ENCODE results near the gene TRIM34.
A peak's percentile ranks its signal among the peaks of the same experiment; 100 is the strongest.
"Not testable (repeated sequence)": the region's sequence is repeated elsewhere in the genome, so short reads cannot be mapped to it uniquely, and the experiment has no call there.

TRIM34 gene

DNA sequence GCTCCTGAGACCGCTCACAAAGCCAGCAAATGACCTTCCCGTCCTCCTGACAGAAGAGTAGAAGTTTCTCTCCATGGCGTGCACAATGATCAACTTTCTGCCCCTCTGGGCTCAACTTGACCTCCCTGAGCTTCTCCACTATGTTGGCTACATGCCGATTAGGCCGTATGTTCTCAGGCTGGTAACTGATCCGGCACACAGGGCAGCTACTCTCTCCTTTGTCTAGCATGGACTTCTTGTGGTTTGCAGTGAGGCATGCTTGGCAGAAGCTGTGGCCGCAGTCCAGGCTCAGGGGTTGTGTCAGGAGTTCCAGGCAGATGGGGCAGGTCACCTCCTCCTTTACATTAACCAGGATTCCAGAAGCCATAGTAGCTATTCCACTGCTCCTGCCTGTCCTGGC is 55.0 kb downstream of the TRIM34 start:
- no peak overlapping the region for H3K9ac ChIP-seq (ENCODE audit: low read depth in 1 of 2, low read length in 2 of 2)
- peaks cover 0 to 3% of the 10 kb centered on the region in 2 donors for H3K4me1 ChIP-seq (ENCODE audit: control insufficient read depth in 2 of 2, insufficient read depth in 2 of 2, low read length in 2 of 2)
- H3K27me3 ChIP-seq (ENCODE audit: control insufficient read depth in 2 of 2, insufficient read depth in 2 of 2, low read length in 2 of 2) = no peaks in the 10 kb centered on the region
- no peak overlapping the region for H3K4me3 ChIP-seq (ENCODE audit: low read length in 2 of 2)
- H3K36me3 ChIP-seq (ENCODE audit: control insufficient read depth in 2 of 2, insufficient read depth in 2 of 2, low read length in 2 of 2) = peaks cover 12 to 21% of the 10 kb centered on the region in 2 donors
- no peaks in the 10 kb centered on the region for H3K9me3 ChIP-seq (ENCODE audit: control insufficient read depth in 2 of 2, low read length in 2 of 2)
- H3K27ac ChIP-seq (ENCODE audit: low read depth in 2 of 2, low read length in 2 of 2) = no peak overlapping the region

DNA sequence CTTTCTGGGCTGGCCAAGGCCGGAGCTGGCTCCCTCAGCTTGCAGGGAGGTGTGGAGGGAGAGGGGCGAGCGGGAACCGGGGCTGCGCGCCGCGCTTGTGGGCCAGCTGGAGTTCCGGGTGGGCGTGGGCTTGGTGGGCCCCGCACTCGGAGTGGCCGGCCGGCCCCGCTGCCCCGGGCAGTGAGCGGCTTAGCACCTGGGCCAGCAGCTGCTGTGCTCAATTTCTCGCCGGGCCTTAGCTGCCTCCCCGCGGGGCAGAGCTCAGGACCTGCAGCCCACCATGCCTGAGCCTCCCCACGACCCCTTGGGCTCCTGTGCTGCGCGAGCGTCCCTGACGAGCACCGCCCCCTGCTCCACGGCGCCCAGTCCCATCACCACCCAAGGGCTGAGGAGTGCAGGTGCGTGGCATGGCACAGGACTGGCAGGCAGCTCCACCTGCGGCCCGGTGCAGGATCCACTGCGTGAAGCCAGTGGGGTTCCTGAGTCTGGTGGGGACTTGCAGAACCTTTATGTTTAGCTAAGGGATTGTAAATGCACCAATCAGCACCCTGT is 58.2 kb downstream of the TRIM34 start:
- H3K27me3 ChIP-seq (ENCODE audit: control insufficient read depth in 2 of 2, insufficient read depth in 2 of 2, low read length in 2 of 2); H3K4me1 ChIP-seq (ENCODE audit: control insufficient read depth in 2 of 2, insufficient read depth in 2 of 2, low read length in 2 of 2); H3K4me3 ChIP-seq (ENCODE audit: low read length in 2 of 2); H3K9ac ChIP-seq (ENCODE audit: low read depth in 1 of 2, low read length in 2 of 2); H3K9me3 ChIP-seq (ENCODE audit: control insufficient read depth in 2 of 2, low read length in 2 of 2); H3K27ac ChIP-seq (ENCODE audit: low read depth in 2 of 2, low read length in 2 of 2): not testable (repeated sequence)
- H3K36me3 ChIP-seq (ENCODE audit: control insufficient read depth in 2 of 2, insufficient read depth in 2 of 2, low read length in 2 of 2) = peaks cover 12 to 20% of the 10 kb centered on the region in 2 donors

GRCh38 chr11:5683620-5684019 is 58.8 kb downstream of the TRIM34 start:
- not testable (repeated sequence) for H3K9ac ChIP-seq (ENCODE audit: low read depth in 1 of 2, low read length in 2 of 2)
- peak overlapping the region in 1 of 2 donors; percentile 89 for H3K4me3 ChIP-seq (ENCODE audit: low read length in 2 of 2)

GRCh38 chr11:5684036-5684645 is 59.3 kb downstream of the TRIM34 start:
- no peaks in the 10 kb centered on the region for H3K27me3 ChIP-seq (ENCODE audit: control insufficient read depth in 2 of 2, insufficient read depth in 2 of 2, low read length in 2 of 2)
- H3K36me3 ChIP-seq (ENCODE audit: control insufficient read depth in 2 of 2, insufficient read depth in 2 of 2, low read length in 2 of 2) = peaks cover 6 to 10% of the 10 kb centered on the region in 2 donors
- peaks cover 3 to 10% of the 10 kb centered on the region in 2 donors for H3K4me1 ChIP-seq (ENCODE audit: control insufficient read depth in 2 of 2, insufficient read depth in 2 of 2, low read length in 2 of 2)
- H3K9ac ChIP-seq (ENCODE audit: low read depth in 1 of 2, low read length in 2 of 2) = peak overlapping the region; percentile 78 to 85
- no peaks in the 10 kb centered on the region for H3K9me3 ChIP-seq (ENCODE audit: control insufficient read depth in 2 of 2, low read length in 2 of 2)
- H3K4me3 ChIP-seq (ENCODE audit: low read length in 2 of 2) = peak overlapping the region; percentile 88 to 89
- peak overlapping the region; percentile 95 to 96 for H3K27ac ChIP-seq (ENCODE audit: low read depth in 2 of 2, low read length in 2 of 2)

More at GRCh38 chr11:5683620-5684019, 58.8 kb downstream of the TRIM34 start:
- H3K9me3 ChIP-seq (ENCODE audit: control insufficient read depth in 2 of 2, low read length in 2 of 2); H3K27me3 ChIP-seq (ENCODE audit: control insufficient read depth in 2 of 2, insufficient read depth in 2 of 2, low read length in 2 of 2); H3K4me1 ChIP-seq (ENCODE audit: control insufficient read depth in 2 of 2, insufficient read depth in 2 of 2, low read length in 2 of 2); H3K27ac ChIP-seq (ENCODE audit: low read depth in 2 of 2, low read length in 2 of 2): not testable (repeated sequence)
- H3K36me3 ChIP-seq (ENCODE audit: control insufficient read depth in 2 of 2, insufficient read depth in 2 of 2, low read length in 2 of 2) = peaks cover 9 to 14% of the 10 kb centered on the region in 2 donors

DNA sequence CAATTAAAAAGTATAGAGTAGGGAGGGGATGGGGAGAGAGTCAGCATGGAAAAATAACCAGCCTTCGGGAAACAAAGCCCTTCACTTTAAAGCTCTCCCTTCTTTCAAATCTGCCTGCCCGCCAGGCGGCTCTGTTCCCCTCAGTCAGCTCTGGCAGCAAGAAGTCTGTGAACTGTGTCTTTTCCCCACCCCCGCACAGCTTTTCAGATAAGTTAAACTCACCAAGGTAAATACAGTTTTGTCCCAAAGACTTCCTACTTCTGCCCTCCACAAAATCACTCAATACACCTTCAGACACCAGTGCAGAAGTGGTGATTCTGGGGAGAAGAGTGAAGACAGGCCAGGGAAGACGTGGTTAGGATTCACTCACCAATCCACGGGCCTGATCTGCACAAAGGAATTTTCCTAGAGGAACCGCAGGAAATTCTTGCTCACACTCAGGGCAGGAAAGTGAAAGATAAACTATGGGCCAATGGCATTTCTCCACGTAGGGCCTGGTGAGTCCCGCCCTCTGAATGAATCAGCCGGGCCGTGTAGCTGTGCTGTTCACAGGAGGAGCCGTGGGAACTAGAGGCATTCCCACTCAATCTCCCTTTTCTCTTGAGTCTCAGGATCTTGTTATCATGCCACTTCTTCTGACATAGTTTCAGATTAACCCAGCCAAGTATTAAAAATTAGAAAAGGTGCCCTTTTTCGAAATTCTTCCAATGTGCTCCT is 60.0 kb downstream of the TRIM34 start, which contains the start of gene TRIM5:
TRIM5 (minus strand) TSS at position 429 of the 717 bp plus-strand sequence. CDS start 4,897 bp downstream, outside the sequence.
- H3K9ac ChIP-seq (ENCODE audit: low read depth in 1 of 2, low read length in 2 of 2) = peak within 1 kb of the TSS; percentile 78 to 85
- peak within 1 kb of the TSS; percentile 88 to 89 for H3K4me3 ChIP-seq (ENCODE audit: low read length in 2 of 2)
- H3K27ac ChIP-seq (ENCODE audit: low read depth in 2 of 2, low read length in 2 of 2) = peak within 1 kb of the TSS; percentile 95 to 96
- H3K36me3 ChIP-seq (ENCODE audit: control insufficient read depth in 2 of 2, insufficient read depth in 2 of 2, low read length in 2 of 2) = peaks cover 2 to 3% of the 10 kb centered on the region in 2 donors
- no peaks in the 10 kb centered on the region for H3K27me3 ChIP-seq (ENCODE audit: control insufficient read depth in 2 of 2, insufficient read depth in 2 of 2, low read length in 2 of 2)
- H3K4me1 ChIP-seq (ENCODE audit: control insufficient read depth in 2 of 2, insufficient read depth in 2 of 2, low read length in 2 of 2) = peaks cover 4 to 11% of the 10 kb centered on the region in 2 donors
- H3K9me3 ChIP-seq (ENCODE audit: control insufficient read depth in 2 of 2, low read length in 2 of 2) = no peaks in the 10 kb centered on the region

GRCh38 chr11:5686426-5686825 is 61.6 kb downstream of the TRIM34 start:
- H3K9ac ChIP-seq (ENCODE audit: low read depth in 1 of 2, low read length in 2 of 2) = no peak overlapping the region
- no peaks in the 10 kb centered on the region for H3K27me3 ChIP-seq (ENCODE audit: control insufficient read depth in 2 of 2, insufficient read depth in 2 of 2, low read length in 2 of 2)
- no peak overlapping the region for H3K27ac ChIP-seq (ENCODE audit: low read depth in 2 of 2, low read length in 2 of 2)
- H3K9me3 ChIP-seq (ENCODE audit: control insufficient read depth in 2 of 2, low read length in 2 of 2) = no peaks in the 10 kb centered on the region
- peaks cover 4 to 11% of the 10 kb centered on the region in 2 donors for H3K4me1 ChIP-seq (ENCODE audit: control insufficient read depth in 2 of 2, insufficient read depth in 2 of 2, low read length in 2 of 2)
- H3K4me3 ChIP-seq (ENCODE audit: low read length in 2 of 2) = no peak overlapping the region
- no peaks in the 10 kb centered on the region for H3K36me3 ChIP-seq (ENCODE audit: control insufficient read depth in 2 of 2, insufficient read depth in 2 of 2, low read length in 2 of 2)

DNA sequence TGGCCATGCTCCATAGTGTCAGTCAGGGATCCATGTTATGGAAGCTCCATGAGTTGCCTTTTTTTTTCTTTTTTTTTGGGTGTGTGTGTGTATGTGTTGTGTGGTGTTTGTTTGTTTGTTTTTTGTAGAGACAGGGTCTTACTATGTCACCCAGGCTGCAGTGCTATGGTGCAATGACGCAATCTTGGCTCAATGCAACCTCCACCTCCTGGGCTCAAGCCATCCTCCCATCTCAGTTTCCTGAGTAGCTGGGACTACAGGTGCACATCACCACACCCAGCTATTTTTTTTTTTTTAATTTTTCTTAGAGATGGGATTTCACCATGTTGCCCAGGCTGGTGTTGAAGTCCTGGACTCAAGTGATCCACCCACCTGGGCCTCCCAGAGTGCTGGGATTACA is 63.7 kb downstream of the TRIM34 start:
- peaks cover 6 to 14% of the 10 kb centered on the region in 2 donors for H3K4me1 ChIP-seq (ENCODE audit: control insufficient read depth in 2 of 2, insufficient read depth in 2 of 2, low read length in 2 of 2)

DNA sequence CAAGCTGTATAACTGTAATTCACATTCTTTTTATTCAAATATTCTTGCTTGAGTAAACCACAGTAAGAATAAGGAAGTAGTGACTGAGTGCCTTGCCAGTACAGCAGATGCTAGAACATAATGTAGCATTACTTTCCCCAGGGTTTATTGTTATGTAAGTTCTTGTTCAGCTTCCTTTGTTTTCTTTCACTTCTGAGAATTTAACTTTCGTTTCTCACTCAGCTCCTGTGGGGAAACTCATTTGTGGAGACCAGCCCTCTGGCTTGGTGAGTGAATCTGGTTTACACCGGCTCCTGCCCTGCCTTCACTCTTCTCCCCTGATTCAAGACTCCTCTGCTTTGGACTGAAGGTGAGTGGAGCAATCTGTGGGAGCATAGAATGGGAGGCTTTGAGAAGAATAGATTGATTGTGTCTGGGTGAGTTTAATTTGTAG is 64.8 kb downstream of the TRIM34 start, which contains the start of gene TRIM22:
TRIM22 (plus strand) TSS at position 240 of the 433 bp plus-strand sequence. CDS start 6,443 bp downstream, outside the sequence.
- Histone ChIP-seq H3K27ac (ENCODE audit: low read depth in 2 of 2, low read length in 2 of 2) (peak within 1 kb of the TSS; percentile 64 to 85), H3K4me3 (ENCODE audit: low read length in 2 of 2) (peak within 1 kb of the TSS; percentile 68 to 69), H3K36me3 (ENCODE audit: control insufficient read depth in 2 of 2, insufficient read depth in 2 of 2, low read length in 2 of 2) (no peaks in the 10 kb centered on the region), H3K9me3 (ENCODE audit: control insufficient read depth in 2 of 2, low read length in 2 of 2) (no peaks in the 10 kb centered on the region), H3K9ac (ENCODE audit: low read depth in 1 of 2, low read length in 2 of 2) (peak within 1 kb of the TSS; percentile 53 to 66), H3K27me3 (ENCODE audit: control insufficient read depth in 2 of 2, insufficient read depth in 2 of 2, low read length in 2 of 2) (no peaks in the 10 kb centered on the region), H3K4me1 (ENCODE audit: control insufficient read depth in 2 of 2, insufficient read depth in 2 of 2, low read length in 2 of 2) (peaks cover 6 to 14% of the 10 kb centered on the region in 2 donors)

More for the DNA sequence above, 63.7 kb downstream of the TRIM34 start:
- Histone ChIP-seq H3K9me3 (ENCODE audit: control insufficient read depth in 2 of 2, low read length in 2 of 2) (no peaks in the 10 kb centered on the region), H3K36me3 (ENCODE audit: control insufficient read depth in 2 of 2, insufficient read depth in 2 of 2, low read length in 2 of 2) (no peaks in the 10 kb centered on the region), H3K9ac (ENCODE audit: low read depth in 1 of 2, low read length in 2 of 2) (no peak overlapping the region), H3K4me3 (ENCODE audit: low read length in 2 of 2) (no peak overlapping the region), H3K27ac (ENCODE audit: low read depth in 2 of 2, low read length in 2 of 2) (no peak overlapping the region), H3K27me3 (ENCODE audit: control insufficient read depth in 2 of 2, insufficient read depth in 2 of 2, low read length in 2 of 2) (no peaks in the 10 kb centered on the region)

- Histone ChIP-seq H3K9ac (ENCODE audit: low read depth in 1 of 2, low read length in 2 of 2) (peak overlapping the region; percentile 53 to 66), H3K9me3 (ENCODE audit: control insufficient read depth in 2 of 2, low read length in 2 of 2) (no peaks in the 10 kb centered on the region), H3K4me3 (ENCODE audit: low read length in 2 of 2) (peak overlapping the region; percentile 68 to 69), H3K36me3 (ENCODE audit: control insufficient read depth in 2 of 2, insufficient read depth in 2 of 2, low read length in 2 of 2) (no peaks in the 10 kb centered on the region), H3K4me1 (ENCODE audit: control insufficient read depth in 2 of 2, insufficient read depth in 2 of 2, low read length in 2 of 2) (peaks cover 6 to 9% of the 10 kb centered on the region in 2 donors), H3K27ac (ENCODE audit: low read depth in 2 of 2, low read length in 2 of 2) (peak overlapping the region; percentile 64 to 85), H3K27me3 (ENCODE audit: control insufficient read depth in 2 of 2, insufficient read depth in 2 of 2, low read length in 2 of 2) (no peaks in the 10 kb centered on the region)
Measured at GRCh38 chr11:5690216-5690615, 65.4 kb downstream of the TRIM34 start.

DNA sequence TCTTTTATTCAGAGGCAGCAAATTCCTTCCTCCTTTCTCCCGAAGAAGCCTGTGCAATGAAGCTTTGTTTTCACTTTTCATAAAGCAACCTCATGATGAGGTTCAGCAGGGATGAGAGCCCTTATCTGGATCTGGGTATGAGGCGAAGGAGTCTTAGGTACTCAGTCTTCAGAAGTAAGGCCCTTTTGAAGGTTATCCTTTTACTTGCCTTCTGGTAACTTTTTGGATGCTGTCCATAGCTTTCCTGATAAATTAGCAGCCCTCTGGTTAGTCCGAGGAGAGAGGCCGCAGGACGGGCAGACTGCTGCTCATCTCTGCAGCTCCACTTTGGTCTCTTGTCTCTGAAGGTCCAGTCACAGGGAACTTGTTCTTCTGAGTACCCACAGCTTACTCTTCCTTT is 65.9 kb downstream of the TRIM34 start:
- no peaks in the 10 kb centered on the region for H3K36me3 ChIP-seq (ENCODE audit: control insufficient read depth in 2 of 2, insufficient read depth in 2 of 2, low read length in 2 of 2)
- H3K27me3 ChIP-seq (ENCODE audit: control insufficient read depth in 2 of 2, insufficient read depth in 2 of 2, low read length in 2 of 2) = no peaks in the 10 kb centered on the region
- no peaks in the 10 kb centered on the region for H3K9me3 ChIP-seq (ENCODE audit: control insufficient read depth in 2 of 2, low read length in 2 of 2)
- H3K4me1 ChIP-seq (ENCODE audit: control insufficient read depth in 2 of 2, insufficient read depth in 2 of 2, low read length in 2 of 2) = peaks cover 6 to 7% of the 10 kb centered on the region in 2 donors
- peak overlapping the region; percentile 64 to 85 for H3K27ac ChIP-seq (ENCODE audit: low read depth in 2 of 2, low read length in 2 of 2)
- peak overlapping the region; percentile 53 to 66 for H3K9ac ChIP-seq (ENCODE audit: low read depth in 1 of 2, low read length in 2 of 2)
- peak overlapping the region; percentile 68 to 69 for H3K4me3 ChIP-seq (ENCODE audit: low read length in 2 of 2)

Data from mucosa of rectum (tissue), 2 donors.